ENCODE results near the gene CCDC57. TPM values are rescaled to one million over a fixed set of nuclear protein-coding genes. Genes with fewer than 3 reads are reported as not detected.
"Not testable (repeated sequence)": the region's sequence is repeated elsewhere in the genome, so short reads cannot be mapped to it uniquely, and the experiment has no call there.

Gene CCDC57
- total RNA-seq, 1 donor: 21.0 TPM

DNA sequence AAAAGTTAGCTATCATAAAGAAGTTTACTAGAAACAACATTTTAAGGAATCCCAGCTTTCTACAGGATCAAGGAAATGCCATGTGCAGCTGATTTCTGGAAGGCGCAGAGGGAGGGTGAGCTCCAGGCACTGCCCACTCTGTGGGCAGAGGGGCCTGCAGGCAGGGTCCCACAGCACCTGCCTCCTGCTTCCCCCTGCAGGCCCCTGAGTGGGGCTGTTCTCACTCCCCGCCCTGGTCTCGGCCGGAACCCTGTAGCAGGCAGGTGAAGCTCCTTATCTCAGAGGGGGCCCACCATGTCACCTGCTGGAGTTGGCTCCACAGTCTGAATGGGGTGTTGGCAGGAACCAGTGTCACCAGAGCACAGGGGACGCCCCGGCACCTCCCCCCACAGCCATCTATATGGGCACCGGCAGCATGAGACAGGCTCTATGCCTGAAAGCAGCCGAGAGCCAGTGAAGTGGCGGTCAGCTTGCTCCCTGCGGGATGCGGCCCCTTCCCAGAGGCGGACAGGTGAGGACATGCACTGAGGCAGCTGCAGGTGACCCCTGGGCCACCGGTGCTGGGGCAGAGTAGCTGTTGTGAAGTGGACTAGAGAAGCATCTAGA lies 67.0 kb downstream of the CCDC57 start:
- Histone ChIP-seq H3K36me3 (ENCODE audit: insufficient read depth, low read length) (no peaks in the 10 kb centered on the region), H3K79me2 (ENCODE audit: insufficient read depth, low read length) (no peaks in the 10 kb centered on the region), H2AFZ (ENCODE audit: low read length) (no peak overlapping the region), H3K27me3 (ENCODE audit: insufficient read depth, low read length) (no peaks in the 10 kb centered on the region), H3K4me1 (ENCODE audit: insufficient read depth, low read length) (no peaks in the 10 kb centered on the region), H3K9me3 (ENCODE audit: low read depth, low read length) (no peaks in the 10 kb centered on the region), H3K4me3 (ENCODE audit: insufficient read depth, low read length) (no peak overlapping the region), H3K4me2 (ENCODE audit: insufficient read depth, low read length) (no peak overlapping the region), H3K27ac (ENCODE audit: low read depth, low read length) (no peak overlapping the region), H4K20me1 (ENCODE audit: insufficient read depth, low read length) (peaks cover 5% of the 10 kb centered on the region)
- DNase-seq (ENCODE audit: insufficient read length, low spot score, missing footprints): peak; percentile 79
- TF ChIP-seq CTCF (IDR thresholded peaks at IDR 0.05; ENCODE audit: extremely low read depth, low read depth, low read length): no peak

DNA sequence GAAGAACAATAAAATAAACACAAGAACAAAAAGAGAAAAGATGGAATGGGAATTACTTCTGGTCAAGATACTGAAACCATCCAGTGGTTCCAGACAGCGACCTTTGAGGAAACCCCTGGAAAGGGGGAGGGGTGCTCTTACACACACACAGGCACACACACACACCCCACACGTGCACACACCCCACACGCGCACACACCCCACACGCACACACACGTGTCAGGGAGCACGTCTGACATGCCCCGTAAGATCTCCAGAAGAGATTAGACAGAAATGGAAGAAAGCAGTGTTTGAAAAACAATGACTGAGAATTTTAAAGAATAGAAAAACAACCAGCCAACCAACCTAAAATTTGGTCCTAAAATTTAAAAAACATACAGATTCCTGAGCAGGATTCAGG lies 69.3 kb downstream of the CCDC57 start:
- Histone ChIP-seq H3K4me2 (ENCODE audit: insufficient read depth, low read length) (no peak overlapping the region), H2AFZ (ENCODE audit: low read length) (no peak overlapping the region), H3K4me1 (ENCODE audit: insufficient read depth, low read length) (no peaks in the 10 kb centered on the region), H4K20me1 (ENCODE audit: insufficient read depth, low read length) (peaks cover 5% of the 10 kb centered on the region), H3K9me3 (ENCODE audit: low read depth, low read length) (no peaks in the 10 kb centered on the region), H3K36me3 (ENCODE audit: insufficient read depth, low read length) (no peaks in the 10 kb centered on the region), H3K27me3 (ENCODE audit: insufficient read depth, low read length) (no peaks in the 10 kb centered on the region), H3K79me2 (ENCODE audit: insufficient read depth, low read length) (no peaks in the 10 kb centered on the region), H3K4me3 (ENCODE audit: insufficient read depth, low read length) (no peak overlapping the region), H3K27ac (ENCODE audit: low read depth, low read length) (no peak overlapping the region)
- TF ChIP-seq CTCF (IDR thresholded peaks at IDR 0.05; ENCODE audit: extremely low read depth, low read depth, low read length): no peak
- DNase-seq (ENCODE audit: insufficient read length, low spot score, missing footprints): no peak

GRCh38 chr17:82139961-82140360 lies 72.7 kb downstream of the CCDC57 start:
- H3K9me3 ChIP-seq (ENCODE audit: low read depth, low read length); H3K79me2 ChIP-seq (ENCODE audit: insufficient read depth, low read length); H3K36me3 ChIP-seq (ENCODE audit: insufficient read depth, low read length); H3K4me3 ChIP-seq (ENCODE audit: insufficient read depth, low read length); H3K4me2 ChIP-seq (ENCODE audit: insufficient read depth, low read length); H3K27ac ChIP-seq (ENCODE audit: low read depth, low read length); H3K27me3 ChIP-seq (ENCODE audit: insufficient read depth, low read length); H3K4me1 ChIP-seq (ENCODE audit: insufficient read depth, low read length); H4K20me1 ChIP-seq (ENCODE audit: insufficient read depth, low read length); H2AFZ ChIP-seq (ENCODE audit: low read length): not testable (repeated sequence)
- peak; percentile 64 for DNase-seq (ENCODE audit: insufficient read length, low spot score, missing footprints)

GRCh38 chr17:82138511-82138992 lies 74.1 kb downstream of the CCDC57 start:
- H3K27me3 ChIP-seq (ENCODE audit: insufficient read depth, low read length): no peaks in the 10 kb centered on the region
- no peak overlapping the region for H3K27ac ChIP-seq (ENCODE audit: low read depth, low read length)
- H3K4me1 ChIP-seq (ENCODE audit: insufficient read depth, low read length): no peaks in the 10 kb centered on the region
- no peaks in the 10 kb centered on the region for H3K36me3 ChIP-seq (ENCODE audit: insufficient read depth, low read length)
- no peaks in the 10 kb centered on the region for H3K79me2 ChIP-seq (ENCODE audit: insufficient read depth, low read length)
- no peaks in the 10 kb centered on the region for H4K20me1 ChIP-seq (ENCODE audit: insufficient read depth, low read length)
- no peak overlapping the region for H2AFZ ChIP-seq (ENCODE audit: low read length)
- peak; percentile 41 for DNase-seq (ENCODE audit: insufficient read length, low spot score, missing footprints)
- H3K4me3 ChIP-seq (ENCODE audit: insufficient read depth, low read length): no peak overlapping the region
- H3K9me3 ChIP-seq (ENCODE audit: low read depth, low read length): no peaks in the 10 kb centered on the region
- TF ChIP-seq CTCF (IDR thresholded peaks at IDR 0.05; ENCODE audit: extremely low read depth, low read depth, low read length): no peak
- no peak overlapping the region for H3K4me2 ChIP-seq (ENCODE audit: insufficient read depth, low read length)

All from osteoblast (primary cell).